GM12874 (cell line): Measurements from ENCODE around the gene ZFAND2A.

Experiments used
- TF ChIP-seq, protein P1 (sequence below): IDR thresholded peaks from 2 replicates; pipeline ENCODE4 v1.5.1; 2011; ENCODE audit warnings: low read depth, mild to moderate bottlenecking, control low read depth, low read length, moderate library complexity; ENCODE audit not compliant: insufficient read depth

Gene ZFAND2A

GRCh38 chr7:1124816-1125602 lies 35.0 kb downstream of the ZFAND2A start:
- TF ChIP-seq, protein P1, sequence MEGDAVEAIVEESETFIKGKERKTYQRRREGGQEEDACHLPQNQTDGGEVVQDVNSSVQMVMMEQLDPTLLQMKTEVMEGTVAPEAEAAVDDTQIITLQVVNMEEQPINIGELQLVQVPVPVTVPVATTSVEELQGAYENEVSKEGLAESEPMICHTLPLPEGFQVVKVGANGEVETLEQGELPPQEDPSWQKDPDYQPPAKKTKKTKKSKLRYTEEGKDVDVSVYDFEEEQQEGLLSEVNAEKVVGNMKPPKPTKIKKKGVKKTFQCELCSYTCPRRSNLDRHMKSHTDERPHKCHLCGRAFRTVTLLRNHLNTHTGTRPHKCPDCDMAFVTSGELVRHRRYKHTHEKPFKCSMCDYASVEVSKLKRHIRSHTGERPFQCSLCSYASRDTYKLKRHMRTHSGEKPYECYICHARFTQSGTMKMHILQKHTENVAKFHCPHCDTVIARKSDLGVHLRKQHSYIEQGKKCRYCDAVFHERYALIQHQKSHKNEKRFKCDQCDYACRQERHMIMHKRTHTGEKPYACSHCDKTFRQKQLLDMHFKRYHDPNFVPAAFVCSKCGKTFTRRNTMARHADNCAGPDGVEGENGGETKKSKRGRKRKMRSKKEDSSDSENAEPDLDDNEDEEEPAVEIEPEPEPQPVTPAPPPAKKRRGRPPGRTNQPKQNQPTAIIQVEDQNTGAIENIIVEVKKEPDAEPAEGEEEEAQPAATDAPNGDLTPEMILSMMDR, result no peak

- TF ChIP-seq, protein P1, result no peak
Observed at GRCh38 chr7:1124164-1124563, 35.8 kb downstream of the ZFAND2A start.

DNA sequence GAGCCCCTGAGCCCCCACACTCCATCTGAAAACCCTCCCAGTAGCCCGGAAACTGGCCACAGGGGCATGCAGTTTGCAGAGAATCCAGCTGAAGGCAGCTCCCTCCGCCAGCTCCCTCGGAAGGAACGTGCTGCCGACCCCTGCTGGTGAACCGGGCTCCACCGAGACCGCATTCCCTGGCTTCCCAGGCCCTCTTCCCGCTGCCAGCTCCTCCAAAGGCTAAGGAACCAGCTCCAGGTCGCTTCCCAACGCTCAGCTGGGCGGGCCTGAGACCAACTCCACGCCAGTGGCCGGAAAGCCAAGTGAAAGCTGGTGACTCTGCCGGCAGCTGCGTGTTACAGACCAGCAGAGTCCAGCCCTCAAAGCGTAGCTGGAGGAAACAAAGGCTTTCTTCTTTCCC lies 36.3 kb downstream of the ZFAND2A start:
- TF ChIP-seq, protein P1, result no peak

DNA sequence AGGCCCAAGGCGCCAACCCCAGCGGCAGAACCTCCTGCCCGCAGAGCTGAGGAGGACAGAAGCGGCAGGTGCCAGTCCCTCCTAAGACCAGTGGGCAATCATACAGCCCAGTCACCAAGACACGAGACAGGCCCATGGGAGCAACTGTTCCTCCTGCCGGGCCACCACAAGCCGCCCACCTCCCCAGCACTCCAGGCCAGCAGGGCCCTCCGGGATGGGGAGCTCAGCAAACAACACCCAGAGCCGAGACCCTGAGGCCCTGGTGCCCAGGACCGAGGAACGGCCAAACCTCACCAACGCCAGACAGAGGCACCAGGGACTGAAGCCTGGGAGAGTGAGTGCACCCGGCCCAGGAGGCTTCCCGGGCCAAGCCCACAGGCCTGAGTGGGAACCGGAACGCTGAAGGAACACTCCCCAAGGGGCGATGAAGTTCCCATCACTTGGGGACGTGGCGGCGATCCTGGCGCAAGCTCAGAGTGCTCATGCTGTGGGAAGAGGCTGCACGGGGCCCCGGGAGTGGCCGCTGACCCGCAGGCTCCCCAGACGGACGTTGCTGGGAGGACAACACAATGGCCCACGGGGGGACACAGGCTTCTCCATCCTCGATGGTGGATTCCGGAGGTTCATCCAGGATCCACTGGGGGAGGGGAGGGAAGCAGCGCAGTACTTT lies 37.0 kb downstream of the ZFAND2A start:
- TF ChIP-seq, protein P1, result no peak

DNA sequence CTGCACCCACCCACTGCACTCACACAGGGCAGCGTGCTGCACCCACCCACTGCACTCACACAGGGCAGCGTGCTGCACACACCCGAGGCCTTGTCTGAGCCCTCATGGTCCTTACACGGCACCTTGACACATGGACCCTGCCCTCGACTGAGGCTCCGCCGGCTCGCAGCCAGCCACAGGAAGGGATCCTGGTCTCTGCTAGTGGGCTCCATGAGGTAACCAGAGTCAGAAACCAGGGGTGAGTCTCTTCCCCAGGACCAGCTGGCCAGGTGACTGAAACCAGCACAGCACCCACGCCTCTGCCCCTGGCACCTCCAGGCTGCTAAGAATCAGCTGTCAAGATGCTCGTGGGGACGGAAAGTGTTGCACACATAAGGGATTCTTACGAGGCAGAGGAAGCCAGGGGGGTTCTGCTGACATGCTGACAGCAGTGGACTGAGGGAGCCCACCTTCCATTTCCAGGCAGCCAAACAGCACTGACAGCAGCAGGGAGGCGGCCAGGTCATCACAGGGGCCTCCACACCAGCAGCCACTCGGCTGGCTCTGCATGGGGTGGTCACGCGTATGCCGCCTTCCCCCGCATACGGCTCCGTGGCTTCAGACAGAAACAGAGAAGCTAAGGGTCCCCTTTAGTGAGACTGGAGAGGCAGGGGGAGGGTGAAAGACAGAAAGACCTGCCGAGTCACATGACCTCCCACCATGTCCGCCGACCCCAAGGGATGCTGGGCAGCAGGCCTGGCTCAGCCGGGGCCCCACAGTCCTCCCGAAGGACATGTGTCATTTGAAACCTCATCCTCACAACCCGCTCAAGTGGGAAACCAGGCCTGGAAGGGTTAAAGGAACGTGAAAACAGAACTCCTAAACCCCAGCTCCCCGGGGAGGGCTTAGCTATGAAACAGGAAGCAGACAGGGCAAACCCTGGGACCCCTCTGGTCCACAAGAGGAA lies 37.8 kb downstream of the ZFAND2A start:
- TF ChIP-seq, protein P1, result no peak

DNA sequence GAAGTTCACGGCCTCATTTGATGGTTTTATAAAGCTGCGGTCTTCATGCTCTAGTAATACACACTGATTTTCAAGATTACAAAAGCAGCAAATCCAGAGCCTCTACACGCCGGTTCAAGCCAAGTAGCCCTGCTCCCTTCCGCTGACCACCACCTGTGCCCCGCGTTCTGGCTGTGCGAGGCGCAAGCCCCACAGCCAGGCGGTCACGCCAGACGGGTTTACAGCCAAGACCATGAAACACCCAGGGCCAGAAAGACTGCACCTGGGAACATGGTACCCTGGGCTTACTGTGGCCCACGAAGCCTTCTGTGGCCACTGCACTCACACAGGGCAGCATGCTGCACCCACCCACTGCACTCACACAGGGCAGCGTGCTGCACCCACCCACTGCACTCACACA lies 38.5 kb downstream of the ZFAND2A start:
- TF ChIP-seq, protein P1, result no peak

DNA sequence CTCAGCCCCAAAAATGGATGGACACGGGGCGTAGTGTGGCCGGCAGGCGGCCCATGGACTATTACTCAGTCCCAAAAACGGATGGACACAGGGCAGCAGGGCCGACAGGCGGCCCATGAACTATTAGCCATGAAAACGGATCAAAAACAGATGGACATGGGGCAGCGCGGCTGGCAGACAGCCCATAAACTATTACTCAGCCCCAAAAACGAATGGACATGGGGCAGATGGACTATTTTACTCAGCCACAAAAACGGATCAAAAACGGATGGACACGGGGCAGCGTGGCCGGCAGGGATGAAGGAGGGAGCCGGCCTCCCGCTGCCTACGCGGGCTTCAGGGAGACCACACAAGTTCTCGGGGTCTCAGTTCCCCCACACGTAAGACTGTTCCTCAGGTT lies 39.2 kb downstream of the ZFAND2A start:
- TF ChIP-seq, protein P1, result no peak
